DND-41 (cell line): Measurements from ENCODE around the gene SLC6A12.

Experiments used
- EZH2 ChIP-seq: IDR thresholded peaks from 3 replicates; pipeline ENCODE4 v1.6.1; 2012; ENCODE audit warnings: borderline replicate concordance, low read depth, mild to moderate bottlenecking, moderate library complexity, low read length, inconsistent platforms; ENCODE audit not compliant: severe bottlenecking
- TF ChIP-seq, protein P1 (sequence below): IDR thresholded peaks from 2 replicates; pipeline ENCODE4 v1.5.1; 2012; ENCODE audit warnings: borderline replicate concordance, low read length, moderate library complexity, mild to moderate bottlenecking; ENCODE audit not compliant: poor library complexity, severe bottlenecking; ENCODE audit errors: extremely low read depth

DNA sequence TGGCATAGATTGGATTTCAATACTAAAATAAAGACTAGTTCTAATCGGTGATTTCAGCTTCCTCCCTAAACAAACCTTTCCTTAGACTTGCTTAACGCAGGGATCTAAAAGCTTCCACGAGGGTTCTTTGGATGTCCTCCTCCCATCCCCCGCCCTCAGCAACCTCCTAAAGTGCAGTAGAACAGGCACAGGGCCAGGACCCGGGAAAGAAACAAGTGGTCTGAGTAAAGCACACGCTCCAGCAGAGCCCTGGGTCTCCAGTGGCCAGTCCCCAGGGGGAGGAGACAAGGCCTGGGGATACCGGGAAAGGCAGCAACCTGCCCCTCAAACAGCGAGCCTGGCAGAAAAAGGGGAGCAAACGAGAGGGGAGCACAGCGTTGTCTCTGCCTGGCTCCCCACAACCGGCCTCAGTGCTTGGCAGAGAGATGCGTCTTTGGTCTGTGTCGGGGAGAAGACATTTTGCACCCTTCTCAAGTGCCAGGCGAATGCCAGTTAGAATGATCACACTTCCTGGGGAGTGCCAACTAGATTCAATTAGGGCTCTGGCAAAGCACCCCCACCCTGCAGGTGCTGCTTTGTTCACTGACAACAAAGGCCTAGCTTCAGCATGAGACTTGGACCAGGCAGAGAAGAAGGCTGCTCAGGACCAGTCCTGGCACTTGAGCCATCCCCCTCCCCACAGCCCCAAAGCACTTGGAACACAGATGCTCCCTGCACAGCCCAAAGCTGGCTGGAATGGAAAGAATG lies 17.1 kb upstream of the SLC6A12 start:
- TF ChIP-seq, protein P1, sequence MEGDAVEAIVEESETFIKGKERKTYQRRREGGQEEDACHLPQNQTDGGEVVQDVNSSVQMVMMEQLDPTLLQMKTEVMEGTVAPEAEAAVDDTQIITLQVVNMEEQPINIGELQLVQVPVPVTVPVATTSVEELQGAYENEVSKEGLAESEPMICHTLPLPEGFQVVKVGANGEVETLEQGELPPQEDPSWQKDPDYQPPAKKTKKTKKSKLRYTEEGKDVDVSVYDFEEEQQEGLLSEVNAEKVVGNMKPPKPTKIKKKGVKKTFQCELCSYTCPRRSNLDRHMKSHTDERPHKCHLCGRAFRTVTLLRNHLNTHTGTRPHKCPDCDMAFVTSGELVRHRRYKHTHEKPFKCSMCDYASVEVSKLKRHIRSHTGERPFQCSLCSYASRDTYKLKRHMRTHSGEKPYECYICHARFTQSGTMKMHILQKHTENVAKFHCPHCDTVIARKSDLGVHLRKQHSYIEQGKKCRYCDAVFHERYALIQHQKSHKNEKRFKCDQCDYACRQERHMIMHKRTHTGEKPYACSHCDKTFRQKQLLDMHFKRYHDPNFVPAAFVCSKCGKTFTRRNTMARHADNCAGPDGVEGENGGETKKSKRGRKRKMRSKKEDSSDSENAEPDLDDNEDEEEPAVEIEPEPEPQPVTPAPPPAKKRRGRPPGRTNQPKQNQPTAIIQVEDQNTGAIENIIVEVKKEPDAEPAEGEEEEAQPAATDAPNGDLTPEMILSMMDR, result no peak
- TF ChIP-seq EZH2, result no peak
